ENCODE data around the gene ALS2CL.

- TF ChIP-seq CTCF (IDR thresholded peaks at IDR 0.05) (no peak), POLR2AphosphoS5 (IDR thresholded peaks at IDR 0.05) (no peak), POLR2A (IDR thresholded peaks at IDR 0.05) (no peak)
Measured at GRCh38 chr3:46660543-46661523, 32.6 kb downstream of the ALS2CL start.

Measured in gastroesophageal sphincter (tissue), 3 donors.